Measurements from ENCODE around the gene TRAF3. TPM values are rescaled to one million over a fixed set of nuclear protein-coding genes. Genes with fewer than 3 reads are reported as not detected.
"Not testable (repeated sequence)": the region's sequence is repeated elsewhere in the genome, so short reads cannot be mapped to it uniquely, and the experiment has no call there.

Gene TRAF3
- total and polyA plus RNA-seq, 2 donors, result 8.8 to 12.4 TPM

DNA sequence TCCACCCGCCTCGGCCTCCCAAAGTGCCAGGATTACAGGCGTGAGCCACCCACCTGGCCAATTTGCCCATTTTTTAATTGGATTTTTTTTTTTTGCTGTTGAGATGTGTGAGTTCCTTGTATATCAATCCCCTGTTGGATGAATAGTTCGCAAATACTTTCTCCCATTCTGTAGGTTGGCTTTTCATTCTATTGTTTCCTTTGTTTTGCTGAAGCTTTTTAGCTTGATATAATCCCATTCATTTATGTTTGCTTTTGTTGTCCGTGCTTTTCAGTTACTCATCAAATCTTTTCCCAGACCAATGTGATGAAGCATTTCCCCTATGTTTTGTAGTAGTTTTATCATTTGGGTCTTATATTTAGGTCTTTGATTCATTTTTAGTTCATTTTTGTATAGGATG, 36.4 kb downstream of the TRAF3 start:
- WGBS, result 98% methylated on average over 5 of the region's 5 CpGs
- no peak for DNase-seq (ENCODE audit: extremely low spot score)
- Histone ChIP-seq H3K4me3 (ENCODE audit: low read depth, low read length) (no peak overlapping the region), H3K4me1 (ENCODE audit: insufficient read depth) (no peaks in the 10 kb centered on the region), H3K36me3 (ENCODE audit: insufficient read depth) (no peaks in the 10 kb centered on the region), H3K27ac (ENCODE audit: low read depth) (no peak overlapping the region)

DNA sequence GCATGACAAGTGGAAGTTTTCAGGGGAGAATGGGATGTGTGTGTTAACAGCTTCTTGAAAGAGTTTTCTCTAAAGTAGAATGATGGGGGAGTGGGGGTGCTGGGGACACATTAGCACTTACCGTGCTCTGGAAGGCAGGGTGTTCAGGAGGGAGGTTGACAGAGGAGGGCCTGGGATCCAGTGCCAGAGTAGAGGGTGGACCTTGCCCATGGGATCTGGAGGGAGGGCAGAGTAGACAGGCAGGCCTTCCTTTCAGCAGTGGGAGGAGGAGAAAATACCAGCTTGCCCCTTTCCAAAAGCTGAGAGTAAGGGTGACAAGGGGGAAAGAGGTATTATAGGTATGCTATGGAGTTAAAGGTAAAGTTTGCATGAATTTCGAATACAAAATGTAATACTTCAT, 40.1 kb downstream of the TRAF3 start:
- no peaks in the 10 kb centered on the region for H3K36me3 ChIP-seq (ENCODE audit: insufficient read depth)
- H3K4me3 ChIP-seq (ENCODE audit: low read depth, low read length), result no peak overlapping the region
- 98% methylated on average over 2 of the region's 2 CpGs for WGBS
- DNase-seq (ENCODE audit: extremely low spot score), result no peak
- no peak overlapping the region for H3K27ac ChIP-seq (ENCODE audit: low read depth)
- H3K4me1 ChIP-seq (ENCODE audit: insufficient read depth), result no peaks in the 10 kb centered on the region

DNA sequence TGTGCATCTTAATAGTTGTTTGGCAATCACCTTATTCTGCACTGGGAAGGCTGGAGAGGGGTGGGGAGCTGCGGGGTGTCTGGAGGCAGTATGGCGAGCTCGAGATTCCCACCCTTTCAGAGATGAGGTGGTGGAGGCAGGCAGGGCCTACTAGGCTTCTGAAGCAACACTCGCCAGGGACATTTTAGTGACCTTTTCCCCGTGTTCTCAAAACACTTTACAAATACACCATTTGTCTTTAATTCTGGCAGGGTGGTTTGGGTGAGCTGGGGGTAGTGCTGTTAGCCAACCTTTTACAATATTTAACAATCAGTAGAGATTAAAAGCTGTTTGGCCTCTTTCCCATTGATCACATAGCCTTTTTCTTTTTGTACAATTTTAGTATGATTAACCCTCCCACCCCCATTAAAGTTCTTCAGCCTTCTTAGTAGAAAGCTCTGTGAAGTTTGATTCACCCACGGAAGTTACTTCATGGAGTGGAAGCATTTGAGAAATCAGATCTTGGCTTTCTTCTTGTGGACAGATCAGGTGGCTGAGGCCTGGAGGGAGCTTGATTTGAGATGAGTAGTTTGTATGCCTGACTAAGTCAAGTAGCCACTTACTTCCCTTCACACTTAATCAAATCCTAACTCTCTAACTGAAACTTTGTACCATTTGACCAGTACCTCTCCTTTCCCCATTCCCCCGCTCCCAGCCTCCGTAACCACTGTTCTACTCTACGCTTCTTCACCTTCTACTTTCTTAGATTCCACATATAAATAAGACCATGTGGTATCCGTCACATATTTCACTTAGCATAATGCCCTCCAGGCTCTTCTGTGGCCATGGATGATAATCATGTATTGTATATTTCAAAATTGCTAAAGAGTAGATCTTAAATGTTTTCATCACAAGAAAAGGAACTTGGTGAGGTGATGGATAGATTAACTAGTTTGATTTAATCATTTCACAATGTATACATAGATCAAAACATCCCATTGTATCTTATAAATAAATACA, 41.0 kb downstream of the TRAF3 start:
- Histone ChIP-seq H3K36me3 (ENCODE audit: insufficient read depth) (no peaks in the 10 kb centered on the region), H3K4me1 (ENCODE audit: insufficient read depth) (no peaks in the 10 kb centered on the region), H3K27ac (ENCODE audit: low read depth) (no peak overlapping the region), H3K4me3 (ENCODE audit: low read depth, low read length) (no peak overlapping the region)
- DNase-seq (ENCODE audit: extremely low spot score), result no peak
- WGBS, result 80% methylated on average over 10 of the region's 10 CpGs

DNA sequence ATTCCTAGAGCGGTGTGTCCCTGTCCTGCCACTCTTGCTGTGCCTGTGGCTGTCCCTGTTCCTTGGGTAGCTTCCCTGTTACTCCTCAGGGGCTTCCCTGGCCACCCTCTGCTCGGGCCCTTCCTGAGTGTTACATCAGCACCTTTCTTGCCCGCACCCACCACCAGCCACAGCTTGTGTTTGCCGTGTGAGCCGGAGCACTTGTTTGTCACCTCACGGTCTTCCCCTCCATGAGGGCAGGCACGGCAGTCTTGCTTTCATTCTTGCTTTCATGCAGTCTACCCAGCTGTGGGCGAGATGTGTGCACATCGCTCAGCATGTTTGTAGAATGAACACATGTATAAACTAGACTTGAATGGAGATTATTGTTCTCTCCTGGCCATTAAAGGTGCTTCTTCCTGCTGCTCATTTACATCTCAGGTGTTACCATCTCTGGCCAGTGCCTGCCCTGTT, 42.0 kb downstream of the TRAF3 start:
- no peak for DNase-seq (ENCODE audit: extremely low spot score)
- Histone ChIP-seq H3K4me1 (ENCODE audit: insufficient read depth) (no peaks in the 10 kb centered on the region), H3K27ac (ENCODE audit: low read depth) (no peak overlapping the region), H3K36me3 (ENCODE audit: insufficient read depth) (no peaks in the 10 kb centered on the region), H3K4me3 (ENCODE audit: low read depth, low read length) (no peak overlapping the region)
- 81% methylated on average over 9 of the region's 9 CpGs for WGBS

DNA sequence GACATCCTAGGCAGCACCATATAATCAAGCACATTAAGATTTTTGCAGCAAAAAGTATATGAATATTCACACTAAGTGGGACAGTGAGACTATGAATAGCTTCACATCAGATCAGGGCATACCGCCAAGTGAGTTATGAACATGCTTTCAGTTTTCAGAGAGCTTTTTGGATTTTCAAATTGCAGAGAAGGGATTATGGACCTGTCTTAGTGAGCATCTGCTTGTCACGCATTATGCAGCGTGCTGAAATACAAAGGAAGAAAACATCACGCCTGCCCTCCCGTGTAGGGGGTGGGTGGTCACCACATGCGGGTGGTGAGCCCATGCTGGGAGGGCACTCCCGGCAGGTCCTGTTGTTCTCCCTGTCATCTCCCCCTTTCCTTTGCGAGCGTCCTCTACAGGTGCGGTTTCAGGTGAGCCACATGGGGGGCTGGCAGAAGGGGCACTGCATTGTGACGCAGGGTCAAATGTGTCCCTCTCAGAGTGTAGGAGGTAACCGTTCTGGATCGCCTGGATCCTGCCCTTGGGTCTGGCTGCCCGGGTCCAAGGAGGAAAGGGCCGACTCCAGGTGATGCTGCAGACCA, 42.6 kb downstream of the TRAF3 start:
- Histone ChIP-seq H3K4me3 (ENCODE audit: low read depth, low read length) (no peak overlapping the region), H3K4me1 (ENCODE audit: insufficient read depth) (no peaks in the 10 kb centered on the region), H3K36me3 (ENCODE audit: insufficient read depth) (no peaks in the 10 kb centered on the region), H3K27ac (ENCODE audit: low read depth) (no peak overlapping the region)
- WGBS, result 83% methylated on average over 15 of the region's 15 CpGs
- no peak for DNase-seq (ENCODE audit: extremely low spot score)

DNA sequence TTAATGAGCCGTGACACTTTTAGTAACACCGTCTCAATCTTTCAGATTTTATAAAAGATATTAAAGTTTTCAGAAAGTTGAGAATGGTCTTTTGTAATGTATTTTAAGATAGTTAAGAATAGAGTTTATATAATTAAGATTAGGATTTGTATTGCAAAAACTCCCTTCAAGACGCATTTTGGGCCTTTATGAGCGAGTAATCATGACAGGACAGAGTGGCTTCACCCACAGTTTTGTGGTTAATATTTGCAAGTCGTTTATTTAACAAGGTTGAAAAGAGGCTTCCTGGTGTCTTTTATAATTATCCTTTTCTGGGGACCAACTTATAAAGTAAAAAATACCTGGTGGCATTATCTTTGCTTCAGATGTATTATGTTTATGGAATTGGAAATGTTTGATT, 44.0 kb downstream of the TRAF3 start:
- no peak for DNase-seq (ENCODE audit: extremely low spot score)
- no peaks in the 10 kb centered on the region for H3K4me1 ChIP-seq (ENCODE audit: insufficient read depth)

DNA sequence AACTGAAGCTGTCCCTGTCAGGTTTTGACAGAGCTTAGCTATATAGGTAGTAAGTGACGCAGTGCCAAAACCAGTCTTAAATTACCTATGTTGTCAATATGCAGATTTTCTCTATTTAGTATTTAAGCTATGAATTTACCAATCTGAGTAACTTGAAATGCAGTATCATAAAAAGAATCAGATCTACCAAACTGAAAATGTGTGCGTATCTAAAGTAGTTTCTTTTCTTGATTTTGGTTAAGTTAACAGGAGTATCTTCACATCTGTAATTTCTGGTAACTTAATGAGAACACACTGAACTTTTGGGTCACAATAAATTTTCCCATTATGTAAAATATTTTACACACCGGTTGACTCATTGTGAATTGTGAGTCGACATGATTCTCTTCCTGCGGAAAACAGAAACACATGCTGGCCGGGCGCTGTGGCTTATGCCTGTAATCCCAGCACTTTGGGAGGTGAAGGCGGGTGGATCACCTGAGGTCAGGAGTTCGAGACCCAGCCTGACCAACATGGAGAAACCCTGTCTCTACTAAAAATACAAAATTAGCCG, 45.1 kb downstream of the TRAF3 start:
- no peak for DNase-seq (ENCODE audit: extremely low spot score)
- Histone ChIP-seq H3K27ac (ENCODE audit: low read depth) (no peak overlapping the region), H3K36me3 (ENCODE audit: insufficient read depth) (no peaks in the 10 kb centered on the region), H3K4me1 (ENCODE audit: insufficient read depth) (no peaks in the 10 kb centered on the region), H3K4me3 (ENCODE audit: low read depth, low read length) (no peak overlapping the region)
- 97% methylated on average over 10 of the region's 10 CpGs for WGBS

More for the DNA sequence above, 44.0 kb downstream of the TRAF3 start:
- no peak overlapping the region for H3K4me3 ChIP-seq (ENCODE audit: low read depth, low read length)
- 84% methylated on average over 5 of the region's 5 CpGs for WGBS
- H3K36me3 ChIP-seq (ENCODE audit: insufficient read depth), result no peaks in the 10 kb centered on the region
- H3K27ac ChIP-seq (ENCODE audit: low read depth), result no peak overlapping the region

DNA sequence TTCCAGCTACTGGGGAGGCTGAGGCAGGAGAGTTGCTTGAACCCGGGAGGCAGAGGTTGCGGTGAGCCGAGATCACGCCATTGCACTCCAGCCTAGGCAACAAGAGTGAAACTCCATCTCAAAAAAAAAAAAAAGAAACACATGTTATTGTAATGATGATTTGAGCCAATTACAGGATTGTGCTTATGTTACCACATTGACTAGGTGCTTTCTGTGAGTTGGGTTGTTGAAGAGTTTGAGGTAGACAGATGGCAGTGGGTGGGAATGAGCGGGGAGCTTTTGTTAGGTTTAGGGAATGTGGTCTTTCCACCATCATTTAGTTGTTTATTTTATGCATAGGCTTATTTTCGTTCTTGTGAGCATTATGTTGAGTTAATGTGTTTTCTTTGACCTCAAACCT, 45.6 kb downstream of the TRAF3 start:
- DNase-seq (ENCODE audit: extremely low spot score); H3K36me3 ChIP-seq (ENCODE audit: insufficient read depth); H3K4me1 ChIP-seq (ENCODE audit: insufficient read depth); H3K4me3 ChIP-seq (ENCODE audit: low read depth, low read length); H3K27ac ChIP-seq (ENCODE audit: low read depth): not testable (repeated sequence)
- WGBS, result 97% methylated on average over 6 of the region's 6 CpGs

DNA sequence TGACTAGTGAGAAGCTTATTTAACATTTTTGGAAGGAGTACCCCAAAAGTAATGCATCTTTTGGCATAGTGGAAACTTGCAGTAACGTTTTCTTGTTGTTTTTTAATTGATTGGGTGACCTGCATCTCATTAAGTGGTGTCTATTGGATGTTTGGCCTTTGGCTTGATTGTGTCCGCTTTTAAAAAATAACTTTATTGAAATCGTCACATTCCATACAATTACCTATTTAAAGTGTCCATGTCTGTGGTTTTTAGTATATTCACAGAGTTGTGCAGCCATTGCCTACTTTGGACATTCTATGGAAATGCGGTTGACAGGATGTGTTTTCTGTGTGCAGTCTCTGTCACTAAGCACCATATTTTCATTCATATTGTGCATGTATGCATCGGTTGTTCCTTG, 46.3 kb downstream of the TRAF3 start:
- DNase-seq (ENCODE audit: extremely low spot score), result no peak
- 91% methylated on average over 5 of the region's 5 CpGs for whole genome bisulfite sequencing
- H3K36me3 ChIP-seq (ENCODE audit: insufficient read depth), result no peaks in the 10 kb centered on the region
- no peak overlapping the region for H3K27ac ChIP-seq (ENCODE audit: low read depth)
- H3K4me3 ChIP-seq (ENCODE audit: low read depth, low read length), result no peak overlapping the region
- no peaks in the 10 kb centered on the region for H3K4me1 ChIP-seq (ENCODE audit: insufficient read depth)

DNA sequence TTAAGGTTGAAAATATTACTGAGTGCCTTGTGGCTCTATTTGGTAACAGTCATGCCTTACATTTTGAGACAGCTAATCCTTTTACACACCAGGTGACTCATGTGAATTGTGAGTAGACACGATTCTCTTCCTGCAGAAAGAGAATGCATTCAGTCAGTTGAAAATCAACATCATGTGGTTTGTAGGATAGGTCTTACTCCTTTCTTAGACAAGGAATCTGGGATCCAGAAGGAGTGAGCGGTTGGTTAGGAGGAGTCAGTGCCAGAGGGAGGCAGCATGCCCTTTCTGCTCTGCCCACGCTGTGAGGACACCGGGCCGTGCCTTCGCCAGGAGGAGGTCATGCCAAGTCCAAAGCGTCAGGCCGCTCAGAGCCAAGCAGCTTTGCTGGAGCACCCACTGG, 47.6 kb downstream of the TRAF3 start:
- no peak for DNase-seq (ENCODE audit: extremely low spot score)
- no peak overlapping the region for H3K27ac ChIP-seq (ENCODE audit: low read depth)
- H3K36me3 ChIP-seq (ENCODE audit: insufficient read depth), result no peaks in the 10 kb centered on the region
- WGBS, result 94% methylated on average over 8 of the region's 8 CpGs
- no peaks in the 10 kb centered on the region for H3K4me1 ChIP-seq (ENCODE audit: insufficient read depth)
- no peak overlapping the region for H3K4me3 ChIP-seq (ENCODE audit: low read depth, low read length)

DNA sequence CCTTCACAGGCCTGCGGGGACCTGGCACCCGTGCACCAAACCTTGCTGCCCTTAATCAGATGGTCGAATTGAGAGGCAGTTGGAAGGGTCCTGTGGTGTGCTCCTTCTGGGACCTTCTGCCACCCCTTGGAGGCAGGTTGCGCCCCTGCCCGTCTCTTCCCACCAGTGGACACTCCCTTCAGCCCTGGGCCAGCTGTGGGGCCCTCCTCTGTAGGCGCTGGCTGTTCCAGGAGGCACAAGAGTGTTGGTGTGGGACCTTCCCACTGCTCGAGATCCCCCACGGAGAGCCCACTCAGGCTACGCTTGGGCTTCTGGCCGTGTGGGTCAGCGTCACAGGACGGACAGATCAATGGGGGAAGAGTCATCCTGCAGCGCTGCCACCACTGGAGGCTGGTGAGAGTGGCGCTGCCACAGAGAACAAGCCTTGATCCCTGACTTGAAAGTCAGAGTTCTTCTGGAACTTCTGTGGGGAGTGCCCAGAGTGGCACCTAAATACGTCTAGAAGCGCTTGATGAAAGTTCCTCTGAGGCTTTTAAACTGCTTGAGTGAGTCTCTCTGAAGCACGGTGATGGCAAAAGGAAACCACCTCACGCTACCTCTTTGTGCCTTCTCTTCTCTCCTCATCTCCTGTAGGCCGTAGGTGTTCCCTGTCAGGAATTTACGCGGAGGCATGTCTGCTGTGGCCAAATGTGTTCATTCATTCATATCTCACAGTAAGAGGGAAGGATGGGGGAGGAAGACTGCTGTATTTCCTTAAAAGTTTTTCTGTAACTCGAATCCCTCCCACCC, 48.3 kb downstream of the TRAF3 start:
- no peaks in the 10 kb centered on the region for H3K36me3 ChIP-seq (ENCODE audit: insufficient read depth)
- no peaks in the 10 kb centered on the region for H3K4me1 ChIP-seq (ENCODE audit: insufficient read depth)
- no peak overlapping the region for H3K27ac ChIP-seq (ENCODE audit: low read depth)
- no peak for DNase-seq (ENCODE audit: extremely low spot score)
- H3K4me3 ChIP-seq (ENCODE audit: low read depth, low read length), result no peak overlapping the region
- WGBS, result 91% methylated on average over 22 of the region's 22 CpGs

DNA sequence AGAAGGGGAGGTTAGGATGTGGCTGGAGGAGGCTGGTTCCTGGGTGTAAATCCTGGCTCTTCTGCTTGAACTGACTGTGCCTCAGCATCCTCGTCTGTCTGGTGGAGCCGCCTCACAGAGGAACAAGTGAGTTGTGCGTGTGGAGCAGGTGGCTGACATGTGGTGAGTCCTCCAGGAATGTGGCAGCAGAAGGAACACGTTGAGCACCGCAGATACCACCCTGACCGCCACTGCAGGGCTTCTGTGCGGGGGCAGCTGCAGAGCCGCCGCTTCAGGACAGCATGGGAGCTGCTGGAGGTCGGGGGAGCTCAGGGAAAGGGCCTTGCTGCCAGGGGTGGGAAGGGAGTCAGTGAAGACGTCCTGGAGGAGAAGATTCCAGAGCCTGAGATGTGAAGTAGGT, 48.9 kb downstream of the TRAF3 start:
- no peak for DNase-seq (ENCODE audit: extremely low spot score)
- Histone ChIP-seq H3K4me3 (ENCODE audit: low read depth, low read length) (no peak overlapping the region), H3K27ac (ENCODE audit: low read depth) (no peak overlapping the region), H3K36me3 (ENCODE audit: insufficient read depth) (no peaks in the 10 kb centered on the region), H3K4me1 (ENCODE audit: insufficient read depth) (no peaks in the 10 kb centered on the region)
- 95% methylated on average over 11 of the region's 11 CpGs for WGBS

Measured in urinary bladder (tissue), 4 donors.